Smooth muscle cell (in vitro differentiated cells): ENCODE results near the gene ITGAX. TPM values are rescaled to one million over a fixed set of nuclear protein-coding genes. Genes with fewer than 3 reads are reported as not detected.

Source experiments
- DNase-seq: peaks from one replicate; lab custom pipeline; 2025; ENCODE audit not compliant: unreplicated experiment; lab: John Stamatoyannopoulos, UW
- H2AFZ ChIP-seq: fragments of 200-600 bp; sonication (generic); 2 replicates; pipeline ENCODE4 v1.6.0; 2016; ENCODE audit warnings: antibody characterized with exemption, low read depth, mild to moderate bottlenecking
- H3F3A ChIP-seq: fragments of 200-600 bp; sonication (generic); 2 replicates; pipeline ENCODE4 v1.6.0; 2017; ENCODE audit warnings: antibody characterized with exemption, low read depth
- H3K27ac ChIP-seq: fragments of 200-600 bp; sonication (generic); 2 replicates; pipeline ENCODE4 v1.5.1; 2016; ENCODE audit warnings: low read depth, mild to moderate bottlenecking
- H3K27me3 ChIP-seq: fragments of 200-600 bp; sonication (generic); 2 replicates; pipeline ENCODE4 v1.6.1; 2016; ENCODE audit warnings: low read depth, mild to moderate bottlenecking
- H3K36me3 ChIP-seq: fragments of 200-600 bp; sonication (generic); 2 replicates; pipeline ENCODE4 v1.5.1; 2016; ENCODE audit warnings: low read depth
- H3K4me1 ChIP-seq: fragments of 200-600 bp; sonication (generic); 2 replicates; pipeline ENCODE4 v1.5.1; 2016; ENCODE audit warnings: low read depth
- H3K4me2 ChIP-seq: fragments of 200-600 bp; sonication (generic); 2 replicates; pipeline ENCODE4 v1.6.0; 2016; ENCODE audit warnings: mild to moderate bottlenecking
- H3K4me3 ChIP-seq: fragments of 200-600 bp; sonication (generic); 2 replicates; pipeline ENCODE4 v1.5.1; 2016; ENCODE audit warnings: mild to moderate bottlenecking
- H3K79me2 ChIP-seq: fragments of 200-600 bp; sonication (generic); 2 replicates; pipeline ENCODE4 v1.6.0; 2016; ENCODE audit warnings: low read depth, mild to moderate bottlenecking
- H3K9ac ChIP-seq: fragments of 200-600 bp; sonication (generic); 2 replicates; pipeline ENCODE4 v1.6.0; 2016; ENCODE audit warnings: low read depth
- H3K9me3 ChIP-seq: fragments of 200-600 bp; sonication (generic); replicated peaks from 2 replicates; pipeline ENCODE4 v1.5.1; 2016; ENCODE audit warnings: low read depth
- H4K20me1 ChIP-seq: fragments of 200-600 bp; sonication (generic); 2 replicates; pipeline ENCODE4 v1.6.0; 2016; ENCODE audit warnings: low read depth
- CTCF ChIP-seq: fragments of 200-600 bp; sonication (generic); IDR thresholded peaks from 2 replicates; pipeline ENCODE4 v1.5.1; 2017; ENCODE audit warnings: borderline replicate concordance, mild to moderate bottlenecking, antibody characterized with exemption; ENCODE audit not compliant: insufficient read depth, poor library complexity, severe bottlenecking
- WGBS: methylation state at CpG from one replicate; pipeline ENCODE4 v1.1.7; 2016; ENCODE audit warnings: low lambda C conversion rate; 5-methylcytosine and 5-hydroxymethylcytosine counted together
- polyA plus RNA-seq: library from polyadenylated mRNA; unstranded; fragments of >200 nt; fragmentation: Nextera tagmentation; extraction: Ambion mirVana; gene quantifications from 2 replicates; pipeline ENCODE4 v1.2.1, GENCODE V29; 2016
- total RNA-seq: library from RNA; depleted of rRNA; stranded (reverse); fragments of >200 nt; gene quantifications from 2 replicates; pipeline ENCODE4 v1.2.3, GENCODE V29; 2014

Gene ITGAX
- total and polyA plus RNA-seq, 2 experiments from 2014 or later, result 0.31 TPM; not detected in 1

GRCh38 chr16:31355431-31356100, 590 bp downstream of the ITGAX start:
- whole genome bisulfite sequencing, result 89% methylated on average over 14 of the region's 14 CpGs
- Histone ChIP-seq H2AFZ (no peak overlapping the region), H3K4me3 (no peak overlapping the region), H3K79me2 (no peaks in the 10 kb centered on the region), H3K4me2 (no peak overlapping the region), H3F3A (no peaks in the 10 kb centered on the region), H3K9me3 (no peaks in the 10 kb centered on the region), H4K20me1 (no peaks in the 10 kb centered on the region), H3K4me1 (no peaks in the 10 kb centered on the region), H3K27me3 (no peaks in the 10 kb centered on the region), H3K36me3 (no peaks in the 10 kb centered on the region), H3K27ac (no peak overlapping the region), H3K9ac (no peak overlapping the region)
- no peak for TF ChIP-seq CTCF
- no peak for DNase-seq

DNA sequence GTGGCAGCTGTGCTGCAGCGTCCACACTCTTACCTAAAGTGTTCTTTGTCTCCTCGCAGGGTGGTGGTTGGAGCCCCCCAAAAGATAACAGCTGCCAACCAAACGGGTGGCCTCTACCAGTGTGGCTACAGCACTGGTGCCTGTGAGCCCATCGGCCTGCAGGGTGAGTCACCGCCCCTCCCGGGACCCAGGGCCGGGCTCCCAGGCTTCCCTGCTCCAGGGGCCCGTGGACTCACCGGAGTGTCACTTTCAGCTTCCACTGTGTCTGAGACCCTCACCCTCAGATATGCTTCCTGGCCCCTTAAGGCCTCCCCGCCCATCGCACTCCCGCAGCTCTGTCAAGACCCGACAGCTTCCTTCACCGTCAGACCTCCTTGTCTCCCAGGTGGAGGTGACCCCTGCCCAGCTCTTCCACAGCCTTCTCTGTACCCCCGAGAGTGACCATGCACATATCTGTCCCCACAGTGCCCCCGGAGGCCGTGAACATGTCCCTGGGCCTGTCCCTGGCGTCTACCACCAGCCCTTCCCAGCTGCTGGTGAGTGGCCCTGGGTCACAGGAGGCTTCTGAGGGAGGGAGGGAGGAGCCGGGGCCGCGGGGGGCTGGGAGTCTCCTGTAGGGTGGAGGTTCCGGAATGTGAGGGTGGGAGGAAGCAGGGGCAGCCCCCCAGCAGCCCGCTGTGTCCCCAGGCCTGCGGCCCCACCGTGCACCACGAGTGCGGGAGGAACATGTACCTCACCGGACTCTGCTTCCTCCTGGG, 1.8 kb downstream of the ITGAX start:
- H3K36me3 ChIP-seq, result no peaks in the 10 kb centered on the region
- WGBS, result 83% methylated on average over 27 of the region's 28 CpGs

GRCh38 chr16:31357324-31358109, 2.5 kb downstream of the ITGAX start:
- H3K4me1 ChIP-seq, result no peaks in the 10 kb centered on the region
- no peak for DNase-seq
- H3K4me3 ChIP-seq, result no peak overlapping the region
- no peak overlapping the region for H3K9ac ChIP-seq
- no peaks in the 10 kb centered on the region for H3K36me3 ChIP-seq
- H3K27ac ChIP-seq, result no peak overlapping the region
- no peaks in the 10 kb centered on the region for H3F3A ChIP-seq
- H2AFZ ChIP-seq, result no peak overlapping the region
- no peak for TF ChIP-seq CTCF
- H4K20me1 ChIP-seq, result no peaks in the 10 kb centered on the region
- H3K9me3 ChIP-seq, result no peaks in the 10 kb centered on the region
- H3K27me3 ChIP-seq, result no peaks in the 10 kb centered on the region
- 89% methylated on average over 18 of the region's 18 CpGs for WGBS
- H3K4me2 ChIP-seq, result no peak overlapping the region
- no peaks in the 10 kb centered on the region for H3K79me2 ChIP-seq

More for the DNA sequence above, 1.8 kb downstream of the ITGAX start:
- Histone ChIP-seq H3K79me2 (no peaks in the 10 kb centered on the region), H3K4me3 (no peak overlapping the region), H3K9ac (no peak overlapping the region), H3K4me1 (no peaks in the 10 kb centered on the region), H4K20me1 (no peaks in the 10 kb centered on the region), H3K27me3 (no peaks in the 10 kb centered on the region), H3K27ac (no peak overlapping the region), H3K4me2 (no peak overlapping the region), H2AFZ (no peak overlapping the region), H3F3A (no peaks in the 10 kb centered on the region), H3K9me3 (no peaks in the 10 kb centered on the region)
- no peak for TF ChIP-seq CTCF
- DNase-seq, result no peak
